ENCODE measurements around the gene HESX1.
A peak's percentile ranks its signal among the peaks of the same experiment; 100 is the strongest.

The HESX1 gene

GRCh38 chr3:57173687-57174086 is 26.1 kb downstream of the HESX1 start:
- H3K36me3 ChIP-seq (ENCODE audit: insufficient read depth) = no peaks in the 10 kb centered on the region
- no peak overlapping the region for H3K4me3 ChIP-seq (IDR thresholded peaks at IDR 0.05; ENCODE audit: insufficient read depth, low read depth, low read length)
- no peak overlapping the region for H3K9ac ChIP-seq
- no peaks in the 10 kb centered on the region for H3K4me1 ChIP-seq (ENCODE audit: low read depth, poor library complexity, severe bottlenecking)
- H3K4me2 ChIP-seq = no peak overlapping the region
- TF ChIP-seq, protein P1, sequence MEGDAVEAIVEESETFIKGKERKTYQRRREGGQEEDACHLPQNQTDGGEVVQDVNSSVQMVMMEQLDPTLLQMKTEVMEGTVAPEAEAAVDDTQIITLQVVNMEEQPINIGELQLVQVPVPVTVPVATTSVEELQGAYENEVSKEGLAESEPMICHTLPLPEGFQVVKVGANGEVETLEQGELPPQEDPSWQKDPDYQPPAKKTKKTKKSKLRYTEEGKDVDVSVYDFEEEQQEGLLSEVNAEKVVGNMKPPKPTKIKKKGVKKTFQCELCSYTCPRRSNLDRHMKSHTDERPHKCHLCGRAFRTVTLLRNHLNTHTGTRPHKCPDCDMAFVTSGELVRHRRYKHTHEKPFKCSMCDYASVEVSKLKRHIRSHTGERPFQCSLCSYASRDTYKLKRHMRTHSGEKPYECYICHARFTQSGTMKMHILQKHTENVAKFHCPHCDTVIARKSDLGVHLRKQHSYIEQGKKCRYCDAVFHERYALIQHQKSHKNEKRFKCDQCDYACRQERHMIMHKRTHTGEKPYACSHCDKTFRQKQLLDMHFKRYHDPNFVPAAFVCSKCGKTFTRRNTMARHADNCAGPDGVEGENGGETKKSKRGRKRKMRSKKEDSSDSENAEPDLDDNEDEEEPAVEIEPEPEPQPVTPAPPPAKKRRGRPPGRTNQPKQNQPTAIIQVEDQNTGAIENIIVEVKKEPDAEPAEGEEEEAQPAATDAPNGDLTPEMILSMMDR (conservative IDR thresholded peaks at IDR 0.05; ENCODE audit: low read depth, low read length) = no peak
- no peaks in the 10 kb centered on the region for H4K20me1 ChIP-seq (ENCODE audit: insufficient read depth)
- no peaks in the 10 kb centered on the region for H3K79me2 ChIP-seq (ENCODE audit: insufficient read depth, low read depth)
- no peaks in the 10 kb centered on the region for H3K27me3 ChIP-seq (ENCODE audit: insufficient read depth, low read depth)
- no peak overlapping the region for H3K27ac ChIP-seq
- no peak overlapping the region for H2AFZ ChIP-seq (ENCODE audit: low read depth)

DNA sequence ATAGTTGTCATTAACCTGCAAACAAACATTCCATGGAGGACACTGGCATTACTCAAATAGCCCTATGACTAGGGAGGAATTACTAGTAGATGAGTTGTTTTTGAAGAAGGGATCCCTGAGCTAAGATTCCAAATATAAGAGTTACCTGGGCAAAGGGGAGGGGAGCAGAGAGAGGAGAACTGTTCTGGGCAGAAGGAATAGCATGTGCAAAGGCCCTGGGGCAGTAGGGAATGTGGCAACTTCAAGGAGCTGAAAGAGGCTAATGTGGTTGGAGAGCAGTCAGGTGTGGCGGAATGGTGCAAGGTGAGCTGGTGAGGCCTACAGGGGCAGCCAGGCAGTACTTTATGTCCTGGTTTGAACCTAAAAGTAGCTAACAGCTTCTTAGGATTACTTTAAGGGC is 28.8 kb downstream of the HESX1 start:
- H2AFZ ChIP-seq (ENCODE audit: low read depth) = no peak overlapping the region
- no peak overlapping the region for H3K9ac ChIP-seq
- no peaks in the 10 kb centered on the region for H3K27me3 ChIP-seq (ENCODE audit: insufficient read depth, low read depth)
- TF ChIP-seq, protein P1 (conservative IDR thresholded peaks at IDR 0.05; ENCODE audit: low read depth, low read length) = no peak
- H3K79me2 ChIP-seq (ENCODE audit: insufficient read depth, low read depth) = no peaks in the 10 kb centered on the region
- no peaks in the 10 kb centered on the region for H3K36me3 ChIP-seq (ENCODE audit: insufficient read depth)
- H4K20me1 ChIP-seq (ENCODE audit: insufficient read depth) = no peaks in the 10 kb centered on the region
- H3K27ac ChIP-seq = no peak overlapping the region
- no peak overlapping the region for H3K4me2 ChIP-seq
- H3K4me3 ChIP-seq (IDR thresholded peaks at IDR 0.05; ENCODE audit: insufficient read depth, low read depth, low read length) = no peak overlapping the region
- H3K4me1 ChIP-seq (ENCODE audit: low read depth, poor library complexity, severe bottlenecking) = no peaks in the 10 kb centered on the region

- Histone ChIP-seq H4K20me1 (ENCODE audit: insufficient read depth) (no peaks in the 10 kb centered on the region), H3K4me1 (ENCODE audit: low read depth, poor library complexity, severe bottlenecking) (no peaks in the 10 kb centered on the region), H3K9ac (no peak overlapping the region), H3K27ac (no peak overlapping the region), H3K79me2 (ENCODE audit: insufficient read depth, low read depth) (no peaks in the 10 kb centered on the region), H2AFZ (ENCODE audit: low read depth) (peak overlapping the region; percentile 59; the same call in 1 of the 2 replicates), H3K4me3 (IDR thresholded peaks at IDR 0.05; ENCODE audit: insufficient read depth, low read depth, low read length) (no peak overlapping the region), H3K36me3 (ENCODE audit: insufficient read depth) (no peaks in the 10 kb centered on the region), H3K27me3 (ENCODE audit: insufficient read depth, low read depth) (no peaks in the 10 kb centered on the region), H3K4me2 (no peak overlapping the region)
- TF ChIP-seq, protein P1 (conservative IDR thresholded peaks at IDR 0.05; ENCODE audit: low read depth, low read length) = peak; percentile 59
Observed at GRCh38 chr3:57169872-57170623, 29.7 kb downstream of the HESX1 start.

GRCh38 chr3:57169108-57169507 is 30.7 kb downstream of the HESX1 start:
- no peaks in the 10 kb centered on the region for H4K20me1 ChIP-seq (ENCODE audit: insufficient read depth)
- no peaks in the 10 kb centered on the region for H3K79me2 ChIP-seq (ENCODE audit: insufficient read depth, low read depth)
- H3K4me3 ChIP-seq (IDR thresholded peaks at IDR 0.05; ENCODE audit: insufficient read depth, low read depth, low read length) = no peak overlapping the region
- H3K27me3 ChIP-seq (ENCODE audit: insufficient read depth, low read depth) = no peaks in the 10 kb centered on the region
- H3K4me2 ChIP-seq = no peak overlapping the region
- no peaks in the 10 kb centered on the region for H3K4me1 ChIP-seq (ENCODE audit: low read depth, poor library complexity, severe bottlenecking)
- H2AFZ ChIP-seq (ENCODE audit: low read depth) = no peak overlapping the region
- TF ChIP-seq, protein P1 (conservative IDR thresholded peaks at IDR 0.05; ENCODE audit: low read depth, low read length) = no peak
- no peak overlapping the region for H3K9ac ChIP-seq
- H3K36me3 ChIP-seq (ENCODE audit: insufficient read depth) = no peaks in the 10 kb centered on the region
- no peak overlapping the region for H3K27ac ChIP-seq

Data from KMS-11 (cell line).